GM12892 (cell line): ENCODE measurements around the gene IL1RN.

Experiments used
- DNase-seq: peaks from one replicate; pipeline ENCODE4 v3.0.0; 2011; ENCODE audit not compliant: insufficient read length
- FAIRE-seq: peaks from 2 replicates; lab custom pipeline; 2011; peaks lifted over from hg19 to GRCh38; lab: Jason Lieb, UNC
- POLR2A ChIP-seq: IDR thresholded peaks from 2 replicates; pipeline ENCODE4 v1.6.1; 2011; ENCODE audit warnings: low read depth, low read length, control low read depth
- POLR2AphosphoS5 ChIP-seq: IDR thresholded peaks from 2 replicates; pipeline ENCODE4 v1.6.1; 2011; ENCODE audit warnings: low read depth, low read length, control low read depth
- TAF1 ChIP-seq: IDR thresholded peaks from 2 replicates; pipeline ENCODE4 v1.6.1; 2011; ENCODE audit warnings: low read depth, mild to moderate bottlenecking, control low read depth, low read length, borderline replicate concordance

Gene IL1RN

DNA sequence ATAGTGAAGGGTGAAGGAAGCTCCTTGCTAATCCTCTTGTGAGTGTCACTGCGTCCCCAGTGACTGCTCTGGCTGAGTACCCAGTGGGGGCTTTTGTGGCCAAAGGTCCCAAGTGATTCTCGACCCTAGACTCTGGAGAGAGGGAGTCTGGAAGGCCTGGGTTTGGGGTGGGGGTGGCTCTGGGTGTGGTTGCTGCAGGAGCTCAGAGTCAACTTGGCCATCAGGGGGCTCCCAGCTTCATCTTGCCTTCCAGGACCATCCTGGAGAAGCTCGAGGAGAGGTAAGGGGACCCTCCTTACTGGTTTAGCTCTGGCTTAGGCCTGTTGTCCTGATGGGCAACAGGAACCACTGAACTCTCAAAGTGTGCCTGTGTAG is 47.0 kb downstream of the IL1RN start:
- peak; percentile 57 for FAIRE-seq
- DNase-seq: no peak

DNA sequence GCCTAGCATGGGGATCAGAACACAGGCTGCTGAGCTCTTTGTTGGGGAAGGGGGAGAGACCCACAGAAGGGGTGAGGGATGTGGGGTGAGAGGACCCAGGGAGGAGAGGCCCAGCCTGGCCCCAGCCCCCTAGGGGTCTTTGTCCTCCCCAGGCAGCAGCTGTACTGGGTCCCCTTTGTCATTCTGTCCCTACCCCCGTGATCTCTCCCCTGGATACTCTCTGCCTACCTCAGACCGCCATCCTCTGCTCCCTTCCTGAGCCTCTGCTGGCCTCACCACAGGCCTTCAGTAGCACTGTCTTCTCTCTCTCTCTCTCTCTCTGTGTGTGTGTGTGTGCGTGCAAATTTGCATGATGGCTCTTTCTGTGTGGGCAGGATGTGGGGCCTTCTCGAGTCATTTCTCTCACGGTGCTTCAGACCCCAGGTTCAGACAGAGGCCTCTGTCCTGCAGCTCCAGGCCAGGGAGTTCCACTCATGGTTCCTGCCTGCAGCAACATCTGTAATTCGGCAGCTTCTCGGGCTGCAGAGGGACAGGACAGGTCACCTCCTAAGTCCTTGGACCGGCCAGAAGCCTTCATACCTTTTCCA is 47.7 kb downstream of the IL1RN start:
- FAIRE-seq (peak; percentile 90), DNase-seq (peak; percentile 85)
- TF ChIP-seq TAF1: peak; percentile 93
- peak; percentile 98 for TF ChIP-seq POLR2A
- TF ChIP-seq POLR2AphosphoS5: peak; percentile 97

More for the DNA sequence above, 47.0 kb downstream of the IL1RN start:
- TF ChIP-seq POLR2A (no peak), TAF1 (no peak)

DNA sequence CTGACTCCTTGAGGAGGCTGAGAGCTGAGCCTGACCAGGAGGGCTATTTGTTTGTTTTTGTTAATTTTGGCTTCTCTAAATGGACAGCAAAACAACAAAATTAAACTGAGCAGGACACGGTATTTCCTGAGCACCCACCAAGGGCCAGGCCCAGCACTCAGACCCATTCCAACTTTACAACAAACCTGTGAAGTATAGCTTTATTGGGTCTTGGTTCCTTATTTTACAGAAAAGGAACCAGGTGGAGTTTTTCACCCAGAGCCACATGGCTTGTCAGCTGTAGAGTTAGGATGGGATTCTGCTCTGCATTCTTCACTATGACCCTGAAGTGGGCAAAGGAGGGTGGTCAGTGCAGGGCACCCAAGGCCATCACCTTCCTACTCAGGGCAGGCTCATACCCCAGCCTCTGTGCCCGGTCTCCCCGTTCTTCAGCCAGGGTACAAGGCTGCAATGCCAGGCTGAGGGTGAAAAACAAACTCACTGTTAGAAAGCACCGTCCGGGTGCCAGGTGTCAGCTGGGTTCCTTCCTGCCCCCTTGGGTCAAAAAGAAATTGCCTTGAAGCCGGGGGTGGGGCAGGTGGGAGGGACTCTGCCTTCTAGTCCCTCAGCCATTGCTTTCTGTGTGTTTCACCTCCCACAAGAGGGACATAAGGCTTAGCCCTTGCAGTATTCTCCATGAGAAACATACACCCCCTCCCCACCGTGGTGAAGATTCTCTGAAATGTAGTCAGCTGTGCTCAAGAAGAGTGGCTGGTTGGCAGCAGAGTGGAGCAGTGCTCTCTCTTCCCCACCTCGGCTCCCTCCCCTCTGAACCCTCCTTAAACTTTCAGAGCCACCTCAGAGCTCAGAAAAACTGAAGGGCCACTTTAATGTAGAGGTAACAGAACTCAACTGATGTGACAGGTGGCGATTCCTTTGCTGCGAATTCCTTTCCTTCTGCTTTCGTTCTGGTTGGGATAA is 48.6 kb downstream of the IL1RN start:
- FAIRE-seq (peak; percentile 64), DNase-seq (no peak)
- TF ChIP-seq POLR2AphosphoS5 (no peak), POLR2A (no peak)

DNA sequence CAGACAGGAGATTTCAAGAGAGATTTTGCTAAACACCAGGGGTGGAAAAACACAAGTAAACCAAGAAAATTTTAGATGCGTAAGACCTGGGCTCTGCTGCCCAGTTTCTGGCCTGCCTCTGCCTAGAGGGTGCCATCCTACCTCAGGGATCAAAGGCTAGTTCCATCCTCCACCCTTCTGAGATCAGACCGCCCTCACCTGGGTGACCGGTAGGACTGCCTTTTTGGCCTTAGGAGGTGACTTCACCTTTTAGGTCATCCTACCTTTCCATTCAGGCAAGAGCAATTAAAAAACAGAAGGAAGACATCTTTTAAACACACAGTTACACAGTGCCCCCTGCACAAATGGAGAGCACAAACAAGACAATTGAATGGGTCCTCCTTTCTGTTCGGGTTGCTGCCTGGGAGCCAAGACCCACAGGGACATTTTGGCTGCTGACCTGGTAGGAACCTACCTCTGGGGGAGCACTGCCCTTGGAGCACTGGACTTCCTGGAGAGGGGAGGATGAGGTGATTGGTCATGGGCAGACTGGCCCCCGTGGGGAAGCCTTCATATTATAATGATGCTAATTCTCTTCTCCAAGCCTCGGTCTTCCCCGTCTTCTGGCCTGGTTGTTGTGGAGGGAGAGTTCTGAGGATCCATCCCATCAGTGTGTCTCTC is 49.4 kb downstream of the IL1RN start:
- FAIRE-seq (no peak), DNase-seq (no peak)
- no peak for TF ChIP-seq POLR2A
- no peak for TF ChIP-seq POLR2AphosphoS5
- no peak for TF ChIP-seq TAF1

DNA sequence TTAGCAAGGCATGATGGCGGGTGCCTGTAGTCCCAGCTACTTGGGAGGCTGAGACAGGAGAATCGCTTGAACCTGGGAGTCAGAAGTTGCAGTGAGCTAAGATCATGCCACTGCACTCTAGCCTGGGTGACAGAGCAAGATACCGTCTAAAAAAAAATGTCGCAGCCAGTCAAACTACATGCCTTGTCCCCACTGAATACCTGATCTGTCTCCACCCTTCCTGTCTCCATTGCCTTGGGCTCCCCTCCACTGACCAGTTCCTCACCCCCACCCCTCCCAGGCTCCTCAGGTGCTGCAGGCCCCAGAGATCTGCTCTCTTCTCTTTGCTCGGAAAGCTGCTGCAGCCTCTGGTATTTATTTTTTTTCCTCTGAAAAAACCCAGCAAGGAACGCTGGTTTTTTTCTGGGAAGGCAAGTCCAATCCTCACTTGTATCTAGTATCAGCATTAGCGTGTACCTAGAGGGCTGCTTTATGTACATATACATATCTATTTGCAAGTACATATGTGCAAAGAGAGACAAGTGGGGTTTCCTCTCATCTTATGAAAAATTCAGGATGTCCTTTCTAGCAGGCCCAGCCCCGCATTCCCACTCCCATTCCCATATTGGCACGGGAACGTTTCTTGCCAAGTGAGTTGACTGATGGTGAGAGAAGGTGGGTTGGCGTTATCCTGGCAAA is 50.8 kb downstream of the IL1RN start:
- no peak for TF ChIP-seq POLR2A
- FAIRE-seq: no peak

DNA sequence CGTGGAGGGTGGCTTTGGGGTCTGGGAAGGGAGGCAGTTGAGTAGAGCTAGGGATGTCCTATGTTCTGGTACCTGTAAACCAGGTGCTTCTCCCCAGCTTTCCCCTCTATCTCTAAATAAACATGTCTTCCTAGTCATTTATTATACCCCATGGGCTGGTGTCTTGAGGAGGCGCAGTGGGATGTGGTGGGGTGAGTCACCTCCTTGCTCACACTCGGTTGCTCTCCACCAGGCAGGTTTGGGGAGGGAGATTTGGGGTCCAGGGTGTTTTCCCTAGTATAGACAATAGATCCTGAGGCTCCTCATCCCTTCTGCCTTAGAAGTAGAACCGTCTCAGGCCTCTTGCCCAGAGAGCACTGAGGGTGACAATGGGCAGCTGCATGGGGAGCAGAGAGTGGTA is 51.5 kb downstream of the IL1RN start:
- TF ChIP-seq POLR2AphosphoS5: no peak
- FAIRE-seq (no peak), DNase-seq (no peak)

More for the DNA sequence above, 50.8 kb downstream of the IL1RN start:
- DNase-seq: no peak

DNA sequence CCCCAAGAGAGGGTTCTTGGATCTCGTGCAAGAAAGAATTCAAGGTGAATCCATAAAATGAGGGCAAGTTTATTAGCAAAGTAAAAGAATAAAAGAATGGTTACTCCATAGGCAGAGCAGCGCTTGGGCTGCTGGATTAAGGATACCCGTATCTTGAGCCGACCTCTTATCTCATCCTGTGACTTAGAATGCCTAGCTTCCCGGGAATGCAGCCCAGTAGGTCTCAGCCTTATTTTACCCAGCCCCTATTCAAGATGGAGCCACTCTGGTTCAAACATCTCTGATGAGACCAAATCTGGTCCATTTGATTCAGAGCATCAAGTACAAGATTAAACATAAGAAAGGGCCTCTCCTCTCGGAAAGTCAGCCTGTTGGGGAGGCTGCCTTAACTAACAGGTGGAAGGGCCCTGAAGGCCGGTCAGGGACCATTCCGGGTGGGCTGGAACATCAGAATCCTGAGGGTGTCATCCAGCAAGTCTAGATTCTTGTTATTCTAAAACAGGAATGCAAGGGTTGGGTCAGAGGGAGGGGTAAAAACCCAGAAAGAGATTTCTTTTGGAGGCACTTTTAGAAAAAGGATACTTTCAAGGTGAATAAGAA is 52.1 kb downstream of the IL1RN start:
- FAIRE-seq: no peak
- no peak for TF ChIP-seq TAF1
- no peak for TF ChIP-seq POLR2AphosphoS5
- no peak for TF ChIP-seq POLR2A
- no peak for DNase-seq

DNA sequence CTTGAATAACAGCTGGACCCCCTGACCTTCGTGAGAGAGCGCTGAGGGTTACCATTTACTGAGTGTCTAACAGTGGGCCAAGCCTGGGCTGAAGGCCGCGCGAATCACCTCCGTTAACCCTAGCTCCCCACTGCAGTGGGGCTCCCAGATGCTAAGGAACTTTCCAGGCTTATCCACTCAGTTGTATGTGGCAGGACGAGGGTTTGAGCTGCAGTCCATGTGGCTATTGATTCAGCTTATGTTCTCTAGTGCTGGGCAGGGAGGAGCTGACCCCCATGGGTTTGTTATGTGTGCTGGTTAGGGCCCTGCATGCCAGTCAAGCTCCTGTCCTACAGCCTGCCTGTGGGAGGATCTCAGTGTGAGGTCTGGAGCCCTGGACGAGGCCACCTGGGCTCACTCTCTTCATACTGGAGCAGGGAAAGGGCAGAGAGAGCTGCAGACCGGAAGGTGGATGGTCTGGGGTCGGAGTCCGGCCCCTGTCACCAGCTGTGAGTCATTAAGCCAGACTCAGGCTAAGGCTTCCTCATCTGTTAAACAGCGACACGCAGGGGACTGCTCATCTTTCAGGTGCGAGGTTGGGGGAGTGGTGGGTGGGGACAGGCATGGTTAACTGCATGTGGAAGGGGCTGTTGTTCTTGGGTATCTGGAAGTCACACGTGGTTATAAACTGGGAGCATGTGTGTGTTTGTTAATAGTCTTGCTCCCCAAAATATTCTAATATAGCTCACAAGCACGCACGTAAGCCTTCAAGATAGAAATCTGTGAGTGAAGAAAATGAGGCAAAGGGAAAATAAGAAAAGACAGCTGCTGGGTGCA is 52.9 kb downstream of the IL1RN start:
- no peak for DNase-seq
- no peak for FAIRE-seq
- TF ChIP-seq TAF1: no peak
- no peak for TF ChIP-seq POLR2AphosphoS5
- no peak for TF ChIP-seq POLR2A

DNA sequence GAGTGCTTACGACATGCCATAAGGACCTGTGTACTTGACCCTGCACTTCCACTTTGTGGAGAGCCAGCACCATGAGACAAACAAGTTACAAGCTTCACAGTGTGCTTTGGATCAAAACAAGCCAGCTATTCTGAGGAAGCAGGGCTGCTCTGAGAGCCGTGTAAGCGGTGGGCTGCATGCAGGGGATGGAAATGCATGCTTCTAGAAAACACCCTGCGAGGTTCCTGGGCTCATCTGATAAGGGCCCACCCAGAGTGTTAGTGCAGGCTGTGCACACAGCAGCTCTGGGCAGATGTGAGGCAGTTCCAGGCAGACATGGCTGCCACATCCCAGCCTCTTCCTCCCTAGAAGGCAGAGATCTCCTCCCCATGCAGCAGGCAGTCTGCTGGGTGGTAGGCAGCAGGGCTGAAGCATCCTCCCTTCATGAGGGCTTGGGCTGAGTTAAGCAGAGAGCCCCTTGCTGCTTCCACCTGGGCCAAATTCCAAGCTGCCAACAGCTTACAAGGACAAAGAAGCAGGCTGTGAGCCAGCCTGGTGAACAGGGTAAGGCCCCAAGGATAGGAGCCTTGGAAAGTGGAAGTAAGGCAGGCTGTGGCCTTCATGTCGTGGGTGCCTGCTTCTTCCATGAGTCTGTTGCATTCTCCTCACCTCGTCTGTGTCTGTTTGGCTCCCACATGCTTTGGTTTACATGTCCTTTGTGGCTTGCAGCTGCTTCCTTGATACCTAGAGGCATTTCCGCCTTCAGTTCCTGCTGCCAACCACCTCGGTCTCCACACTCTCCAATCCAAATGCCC is 54.1 kb downstream of the IL1RN start:
- no peak for DNase-seq
- no peak for TF ChIP-seq POLR2AphosphoS5
- no peak for TF ChIP-seq TAF1
- TF ChIP-seq POLR2A: 0 out of 2 replicates have a peak, but pooled peaks have one; percentile 19
- FAIRE-seq: no peak
